BE2C (cell line): ENCODE results near the gene TRABD.

Experiments
- DNase-seq: peaks from one replicate; pipeline ENCODE4 v3.0.0-alpha.2; 2020
- H3K27me3 ChIP-seq: fragments of 250-450 bp; sonication (Bioruptor Pico); 2 replicates; pipeline ENCODE4 v1.5.1; 2020; ENCODE audit warnings: mild to moderate bottlenecking
- H3K36me3 ChIP-seq: fragments of 250-450 bp; sonication (Bioruptor Pico); 2 replicates; pipeline ENCODE4 v1.5.1; 2020; ENCODE audit warnings: mild to moderate bottlenecking
- H3K4me1 ChIP-seq: fragments of 250-450 bp; sonication (Bioruptor Pico); 2 replicates; pipeline ENCODE4 v1.5.1; 2020
- H3K4me3 ChIP-seq: 2 replicates; pipeline ENCODE4 v1.5.1; 2011; ENCODE audit warnings: low read depth, low read length
- H3K9me3 ChIP-seq: fragments of 250-450 bp; sonication (Bioruptor Pico); 2 replicates; pipeline ENCODE4 v1.5.1; 2020
- TF ChIP-seq, protein P1 (sequence below): IDR thresholded peaks from 2 replicates; pipeline ENCODE4 v1.5.1; 2012; ENCODE audit warnings: mild to moderate bottlenecking, low read depth, low read length

The TRABD gene

GRCh38 chr22:50208939-50209892 lies 23.5 kb downstream of the TRABD start:
- Histone ChIP-seq H3K4me1 (peaks cover 6% of the 10 kb centered on the region), H3K36me3 (peaks cover 49% of the 10 kb centered on the region), H3K4me3 (no peak overlapping the region), H3K27me3 (no peaks in the 10 kb centered on the region), H3K9me3 (no peaks in the 10 kb centered on the region)
- peak; percentile 19 for DNase-seq
- TF ChIP-seq, protein P1, sequence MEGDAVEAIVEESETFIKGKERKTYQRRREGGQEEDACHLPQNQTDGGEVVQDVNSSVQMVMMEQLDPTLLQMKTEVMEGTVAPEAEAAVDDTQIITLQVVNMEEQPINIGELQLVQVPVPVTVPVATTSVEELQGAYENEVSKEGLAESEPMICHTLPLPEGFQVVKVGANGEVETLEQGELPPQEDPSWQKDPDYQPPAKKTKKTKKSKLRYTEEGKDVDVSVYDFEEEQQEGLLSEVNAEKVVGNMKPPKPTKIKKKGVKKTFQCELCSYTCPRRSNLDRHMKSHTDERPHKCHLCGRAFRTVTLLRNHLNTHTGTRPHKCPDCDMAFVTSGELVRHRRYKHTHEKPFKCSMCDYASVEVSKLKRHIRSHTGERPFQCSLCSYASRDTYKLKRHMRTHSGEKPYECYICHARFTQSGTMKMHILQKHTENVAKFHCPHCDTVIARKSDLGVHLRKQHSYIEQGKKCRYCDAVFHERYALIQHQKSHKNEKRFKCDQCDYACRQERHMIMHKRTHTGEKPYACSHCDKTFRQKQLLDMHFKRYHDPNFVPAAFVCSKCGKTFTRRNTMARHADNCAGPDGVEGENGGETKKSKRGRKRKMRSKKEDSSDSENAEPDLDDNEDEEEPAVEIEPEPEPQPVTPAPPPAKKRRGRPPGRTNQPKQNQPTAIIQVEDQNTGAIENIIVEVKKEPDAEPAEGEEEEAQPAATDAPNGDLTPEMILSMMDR: no peak

DNA sequence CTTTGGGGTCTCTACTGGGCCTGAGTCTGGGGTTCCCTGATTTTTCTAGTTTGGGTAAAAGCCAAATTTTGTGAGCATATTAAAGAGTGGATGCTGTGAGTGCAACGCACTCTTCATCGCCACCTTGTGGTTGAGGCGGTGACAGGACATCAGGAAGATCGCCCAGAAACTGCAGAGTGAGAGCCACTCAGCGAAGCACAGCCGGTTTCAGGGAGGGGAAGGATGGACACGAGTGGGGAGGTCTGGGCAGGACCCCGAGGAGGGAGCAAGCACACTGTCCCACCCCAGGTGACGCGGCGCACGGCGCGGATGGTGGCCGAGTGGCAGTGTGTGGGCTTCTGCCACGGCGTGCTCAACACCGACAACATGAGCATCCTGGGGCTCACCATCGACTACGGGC lies 24.2 kb downstream of the TRABD start:
- Histone ChIP-seq H3K36me3 (peaks cover 49% of the 10 kb centered on the region), H3K9me3 (no peaks in the 10 kb centered on the region), H3K4me3 (no peak overlapping the region), H3K4me1 (peaks cover 6% of the 10 kb centered on the region), H3K27me3 (no peaks in the 10 kb centered on the region)
- DNase-seq: peak; percentile 79
- TF ChIP-seq, protein P1: peak; percentile 98

GRCh38 chr22:50210378-50211139 lies 24.8 kb downstream of the TRABD start:
- Histone ChIP-seq H3K4me1 (peaks cover 6% of the 10 kb centered on the region), H3K36me3 (peaks cover 52% of the 10 kb centered on the region), H3K9me3 (no peaks in the 10 kb centered on the region), H3K27me3 (no peaks in the 10 kb centered on the region), H3K4me3 (no peak overlapping the region)
- TF ChIP-seq, protein P1: no peak
- no peak for DNase-seq

DNA sequence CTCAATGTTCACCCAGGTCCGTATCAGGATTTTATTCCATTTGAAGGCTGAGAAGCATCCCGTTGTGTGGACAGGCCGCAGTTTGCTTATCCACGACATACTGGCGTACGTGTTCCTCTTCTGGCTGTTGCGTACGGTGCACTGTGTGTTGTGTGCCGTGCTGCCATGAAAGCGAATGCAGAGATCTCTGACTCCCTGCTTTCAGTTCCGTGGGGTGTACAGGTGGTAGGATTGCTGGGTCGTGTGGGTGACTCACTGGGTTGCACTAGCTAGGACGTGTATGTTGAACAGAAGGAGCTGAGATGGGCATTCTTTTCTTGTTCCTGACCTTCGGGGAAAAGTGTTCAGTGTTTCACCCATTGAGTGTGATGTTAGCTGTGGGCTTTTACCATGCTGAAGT lies 25.4 kb downstream of the TRABD start:
- Histone ChIP-seq H3K4me1 (peaks cover 6% of the 10 kb centered on the region), H3K9me3 (no peaks in the 10 kb centered on the region), H3K36me3 (peaks cover 55% of the 10 kb centered on the region), H3K27me3 (no peaks in the 10 kb centered on the region), H3K4me3 (no peak overlapping the region)
- TF ChIP-seq, protein P1: no peak
- no peak for DNase-seq

DNA sequence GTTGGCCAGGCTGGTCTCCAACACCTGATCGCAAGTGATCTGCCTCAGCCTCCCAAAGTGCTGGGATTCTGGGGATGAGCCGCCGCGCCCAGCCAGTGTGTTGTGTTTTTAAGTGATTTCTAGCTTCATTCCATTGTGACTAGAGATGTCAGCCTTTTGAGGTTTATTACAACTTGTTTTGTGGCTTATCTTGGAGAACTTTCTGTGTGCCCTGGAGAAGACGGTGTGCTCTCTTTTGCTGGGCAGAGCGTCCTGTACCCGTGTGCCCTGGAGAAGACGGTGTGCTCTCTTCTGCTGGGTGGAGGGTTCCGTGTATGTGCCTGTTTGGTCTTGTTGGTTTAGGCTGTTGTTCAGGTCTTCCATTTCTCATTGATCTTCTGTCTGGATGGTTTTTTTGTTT lies 27.6 kb downstream of the TRABD start:
- Histone ChIP-seq H3K9me3 (no peaks in the 10 kb centered on the region), H3K4me1 (no peaks in the 10 kb centered on the region), H3K27me3 (no peaks in the 10 kb centered on the region), H3K4me3 (no peak overlapping the region), H3K36me3 (peaks cover 62% of the 10 kb centered on the region)
- no peak for DNase-seq
- TF ChIP-seq, protein P1: no peak
